ENCODE measurements around the gene IRF8.

IRF8 gene

DNA sequence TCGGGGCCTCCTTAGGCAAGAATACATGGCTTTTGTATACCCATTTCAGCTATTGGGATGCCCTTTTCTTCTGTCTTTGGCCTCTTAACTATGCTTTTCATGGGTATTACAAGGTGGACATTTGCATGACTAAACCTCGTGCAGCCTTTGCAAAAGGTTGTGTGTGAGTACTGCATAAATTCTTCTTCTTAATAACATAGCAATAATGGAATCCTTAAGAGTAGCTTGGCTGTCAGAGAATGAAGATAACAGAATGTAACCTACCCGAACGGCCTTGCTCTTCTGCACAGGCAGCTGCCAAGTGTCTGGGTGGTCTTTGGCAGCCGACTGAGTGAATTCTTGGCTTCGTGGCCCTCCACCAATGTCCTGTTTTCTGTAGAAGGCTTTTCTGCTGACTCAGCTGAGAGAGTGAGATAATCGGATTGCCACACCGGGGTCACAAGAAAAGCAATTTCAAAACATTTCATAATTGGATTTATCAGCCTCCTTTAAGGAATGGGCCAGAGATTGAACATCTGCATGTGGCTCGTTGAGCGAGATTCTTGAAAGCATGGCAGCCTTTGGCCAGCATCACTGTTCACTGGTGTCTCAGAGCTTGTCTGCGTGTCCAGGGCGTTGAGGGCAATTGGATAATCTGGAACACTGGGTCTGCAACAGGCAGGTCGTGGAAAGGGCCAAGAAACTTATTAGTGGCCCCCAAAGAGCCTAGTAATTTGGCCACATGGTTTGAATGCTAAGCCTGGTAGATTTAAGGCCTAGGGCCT, 13.4 kb downstream of the IRF8 start:
- in situ Hi-C loops (cut with HindIII; ENCODE audit: low pct_unique_long_range_greater_than_20kb, low sequenced_read_pairs) = no loop called here
- no peak for DNase-seq (ENCODE audit: low read depth in 1 of 2, low spot score in 1 of 2)
- TF ChIP-seq JUND (IDR thresholded peaks at IDR 0.05; ENCODE audit: low read depth) = no peak

GRCh38 chr16:85913141-85913601, 14.2 kb downstream of the IRF8 start:
- in situ Hi-C loops (cut with HindIII; ENCODE audit: low pct_unique_long_range_greater_than_20kb, low sequenced_read_pairs) = no loop called here
- no peak for TF ChIP-seq JUND (IDR thresholded peaks at IDR 0.05; ENCODE audit: low read depth)
- no peak for DNase-seq (ENCODE audit: low read depth in 1 of 2, low spot score in 1 of 2)

DNA sequence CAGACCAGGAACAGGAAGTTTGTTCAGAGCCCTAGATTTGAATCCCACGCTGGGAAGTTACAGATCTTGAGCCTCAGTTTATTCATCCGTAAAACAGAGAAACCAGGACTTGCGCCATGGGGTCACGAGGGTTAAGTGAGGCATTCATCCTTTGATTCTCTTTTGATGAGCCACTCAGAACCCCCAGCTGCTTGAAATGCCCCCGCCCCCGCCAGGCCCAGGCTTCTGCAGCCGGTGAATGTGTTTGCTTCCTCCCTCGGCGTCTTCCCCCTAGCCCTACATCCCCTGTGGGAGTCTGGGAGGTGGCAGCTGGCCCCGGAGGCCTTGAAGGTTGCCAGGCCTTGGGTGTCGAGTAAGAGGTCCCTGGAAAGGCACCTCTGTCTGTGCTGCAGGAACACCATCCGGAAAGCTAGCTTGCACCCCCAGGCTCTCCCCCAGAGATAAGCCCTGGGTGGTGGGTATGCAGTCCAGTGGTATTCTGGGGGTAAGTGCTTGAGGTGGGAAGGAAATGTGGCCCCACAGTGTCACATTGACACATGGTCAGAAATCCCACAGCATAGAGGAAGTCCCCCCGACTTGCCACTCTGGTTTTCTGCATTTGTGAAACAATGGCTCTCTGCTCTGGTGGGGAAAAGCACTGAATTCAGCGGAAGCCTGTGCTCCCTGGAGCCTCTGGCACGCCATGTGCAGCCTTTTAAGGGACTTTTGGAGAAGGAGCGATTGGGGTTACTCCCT, 14.9 kb downstream of the IRF8 start:
- DNase-seq (ENCODE audit: low read depth in 1 of 2, low spot score in 1 of 2) = no peak
- in situ Hi-C loops (cut with HindIII; ENCODE audit: low pct_unique_long_range_greater_than_20kb, low sequenced_read_pairs) = no loop called here

DNA sequence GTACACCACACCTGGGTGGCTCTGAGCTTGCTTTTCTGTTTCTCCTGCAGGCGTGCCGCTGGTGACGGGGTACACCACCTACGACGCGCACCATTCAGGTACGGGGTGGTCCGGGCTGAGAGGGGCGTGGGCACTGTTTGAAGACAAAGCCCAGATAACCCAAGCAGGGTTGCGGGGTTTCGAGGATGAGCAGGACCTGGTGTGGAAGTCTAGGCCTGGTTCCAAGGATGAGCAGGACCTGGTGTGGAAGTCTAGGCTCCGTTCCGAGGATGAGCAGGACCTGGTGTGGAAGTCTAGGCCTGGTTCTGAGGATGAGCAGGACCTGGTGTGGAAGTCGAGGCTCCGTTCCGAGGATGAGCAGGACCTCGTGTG, 15.4 kb downstream of the IRF8 start:
- in situ Hi-C loops (cut with HindIII; ENCODE audit: low pct_unique_long_range_greater_than_20kb, low sequenced_read_pairs) = no loop called here
- TF ChIP-seq JUND (IDR thresholded peaks at IDR 0.05; ENCODE audit: low read depth) = no peak
- no peak for DNase-seq (ENCODE audit: low read depth in 1 of 2, low spot score in 1 of 2)

More for the DNA sequence above, 14.9 kb downstream of the IRF8 start:
- no peak for TF ChIP-seq JUND (IDR thresholded peaks at IDR 0.05; ENCODE audit: low read depth)

DNA sequence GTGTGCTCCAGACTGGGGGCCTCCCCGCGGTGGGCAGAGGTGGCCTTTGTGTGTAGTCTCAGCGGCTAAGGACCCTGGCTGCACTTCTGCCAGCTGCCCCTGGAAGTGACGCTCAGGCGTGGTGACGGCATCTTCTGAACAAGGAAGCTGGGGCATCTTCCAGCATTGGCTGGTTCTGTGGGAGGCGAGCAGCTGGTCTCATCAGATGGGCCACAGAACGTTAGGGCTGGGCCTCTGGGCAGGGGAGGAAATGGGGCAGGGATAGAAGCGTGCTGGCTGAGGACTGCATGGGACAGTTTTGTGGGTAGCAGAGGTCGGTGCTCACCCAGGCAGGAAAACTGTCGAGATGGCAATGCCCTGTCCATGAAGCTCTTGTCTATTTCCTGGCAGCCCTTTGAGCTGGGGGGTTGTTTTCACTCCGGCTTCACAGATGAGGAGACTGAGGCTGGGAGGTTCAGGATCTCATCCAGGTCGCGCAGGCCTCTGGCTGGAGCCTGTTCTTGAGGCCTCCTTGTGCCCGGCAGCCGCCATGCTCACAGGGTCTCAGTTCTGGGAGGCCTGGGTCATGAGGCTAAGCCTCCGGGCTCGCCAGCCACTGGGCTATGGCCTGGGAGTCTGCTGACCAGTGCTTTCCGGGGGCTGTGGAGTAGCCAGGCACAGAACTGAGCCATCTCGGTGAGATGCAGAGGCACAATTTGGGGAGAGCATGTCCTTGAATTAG, 16.3 kb downstream of the IRF8 start:
- TF ChIP-seq JUND (IDR thresholded peaks at IDR 0.05; ENCODE audit: low read depth) = no peak
- in situ Hi-C loops (cut with HindIII; ENCODE audit: low pct_unique_long_range_greater_than_20kb, low sequenced_read_pairs) = no loop called here
- DNase-seq (ENCODE audit: low read depth in 1 of 2, low spot score in 1 of 2) = no peak

- DNase-seq (ENCODE audit: low read depth in 1 of 2, low spot score in 1 of 2) = no peak
- in situ Hi-C loops (cut with HindIII; ENCODE audit: low pct_unique_long_range_greater_than_20kb, low sequenced_read_pairs) = no loop called here
- no peak for TF ChIP-seq JUND (IDR thresholded peaks at IDR 0.05; ENCODE audit: low read depth)
Measured at GRCh38 chr16:85916141-85916890, 17.4 kb downstream of the IRF8 start.

DNA sequence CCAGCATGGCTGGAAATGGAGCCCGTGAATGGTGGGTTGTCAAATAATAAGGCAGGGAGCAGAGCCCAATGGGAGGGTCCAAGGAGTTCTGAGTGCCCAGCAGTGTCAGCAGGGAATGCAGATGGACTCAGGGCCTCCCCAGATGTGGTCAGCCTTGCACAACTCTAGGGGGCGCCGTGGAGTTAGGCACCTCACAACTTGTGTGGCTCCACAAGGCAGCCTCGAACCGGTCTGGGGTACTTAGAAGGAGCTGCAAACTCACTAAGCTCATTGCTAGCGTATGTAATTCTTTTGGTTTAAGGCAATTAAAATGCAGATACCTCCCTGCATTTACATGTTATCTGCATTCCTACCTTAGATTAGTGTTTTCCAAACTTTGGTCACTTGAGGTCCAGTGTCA, 18.1 kb downstream of the IRF8 start:
- DNase-seq (ENCODE audit: low read depth in 1 of 2, low spot score in 1 of 2) = no peak
- in situ Hi-C loops (cut with HindIII; ENCODE audit: low pct_unique_long_range_greater_than_20kb, low sequenced_read_pairs) = no loop called here
- TF ChIP-seq JUND (IDR thresholded peaks at IDR 0.05; ENCODE audit: low read depth) = no peak

GRCh38 chr16:85917959-85918358, 19.0 kb downstream of the IRF8 start:
- no peak for DNase-seq (ENCODE audit: low read depth in 1 of 2, low spot score in 1 of 2)
- no peak for TF ChIP-seq JUND (IDR thresholded peaks at IDR 0.05; ENCODE audit: low read depth)
- in situ Hi-C loops (cut with HindIII; ENCODE audit: low pct_unique_long_range_greater_than_20kb, low sequenced_read_pairs) = no loop called here

GRCh38 chr16:85918436-85918835, 19.5 kb downstream of the IRF8 start:
- no peak for TF ChIP-seq JUND (IDR thresholded peaks at IDR 0.05; ENCODE audit: low read depth)
- DNase-seq (ENCODE audit: low read depth in 1 of 2, low spot score in 1 of 2) = no peak
- in situ Hi-C loops (cut with HindIII; ENCODE audit: low pct_unique_long_range_greater_than_20kb, low sequenced_read_pairs) = no loop called here

GRCh38 chr16:85919271-85920267, 20.6 kb downstream of the IRF8 start:
- no peak for DNase-seq (ENCODE audit: low read depth in 1 of 2, low spot score in 1 of 2)
- no peak for TF ChIP-seq JUND (IDR thresholded peaks at IDR 0.05; ENCODE audit: low read depth)
- in situ Hi-C loops (cut with HindIII; ENCODE audit: low pct_unique_long_range_greater_than_20kb, low sequenced_read_pairs) = no loop called here

DNA sequence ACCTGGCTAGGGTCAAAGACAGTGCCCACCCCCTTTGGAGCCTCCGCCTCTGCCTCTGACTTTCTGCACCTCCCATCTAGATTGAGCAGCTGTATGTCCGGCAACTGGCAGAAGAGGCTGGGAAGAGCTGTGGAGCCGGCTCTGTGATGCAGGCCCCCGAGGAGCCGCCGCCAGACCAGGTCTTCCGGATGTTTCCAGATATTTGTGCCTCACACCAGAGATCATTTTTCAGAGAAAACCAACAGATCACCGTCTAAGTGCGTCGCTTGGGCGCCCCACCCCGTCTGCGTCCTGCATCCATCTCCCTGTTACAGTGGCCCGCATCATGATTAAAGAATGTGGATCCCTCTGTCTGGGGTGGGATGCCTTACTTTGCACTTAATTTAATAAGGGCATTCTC, 22.1 kb downstream of the IRF8 start:
- in situ Hi-C loops (cut with HindIII; ENCODE audit: low pct_unique_long_range_greater_than_20kb, low sequenced_read_pairs) = no loop called here
- no peak for DNase-seq (ENCODE audit: low read depth in 1 of 2, low spot score in 1 of 2)
- TF ChIP-seq JUND (IDR thresholded peaks at IDR 0.05; ENCODE audit: low read depth) = no peak
